ENCODE measurements around the gene KRTAP19-8.

Gene KRTAP19-8

GRCh38 chr21:31038376-31038775 is at the start of gene KRTAP19-8:
Gene KRTAP19-8, minus strand, starts transcription at chr21:31038476. Its CDS starts 33 bp downstream, at chr21:31038443.
- no peak for DNase-seq

GRCh38 chr21:31087639-31088473 is 49.6 kb upstream of the KRTAP19-8 start:
- DNase-seq, result no peak

- no peak for DNase-seq
These were observed 46.4 kb upstream of the KRTAP19-8 start for GRCh38 chr21:31084689-31085088.

GRCh38 chr21:31078796-31079195 is 40.5 kb upstream of the KRTAP19-8 start:
- DNase-seq, result no peak

GRCh38 chr21:31078216-31078615 is 39.9 kb upstream of the KRTAP19-8 start:
- DNase-seq, result no peak

- no peak for DNase-seq
These were observed 37.6 kb upstream of the KRTAP19-8 start for GRCh38 chr21:31075848-31076247.

- DNase-seq, result no peak
These were observed 34.3 kb upstream of the KRTAP19-8 start for GRCh38 chr21:31072533-31072932.

GRCh38 chr21:31064803-31065202 is 26.5 kb upstream of the KRTAP19-8 start:
- DNase-seq, result no peak

- no peak for DNase-seq
These were observed 14.3 kb upstream of the KRTAP19-8 start for GRCh38 chr21:31052489-31053142.

- DNase-seq, result no peak
These were observed 12.4 kb upstream of the KRTAP19-8 start for GRCh38 chr21:31050577-31051157.

- DNase-seq, result no peak
These were observed 7.6 kb upstream of the KRTAP19-8 start for GRCh38 chr21:31045841-31046240.

GRCh38 chr21:31043471-31043870 is 5.2 kb upstream of the KRTAP19-8 start:
- DNase-seq, result no peak

GRCh38 chr21:31042080-31042464 is 3.8 kb upstream of the KRTAP19-8 start:
- no peak for DNase-seq

- DNase-seq, result no peak
These were observed 3.2 kb upstream of the KRTAP19-8 start for GRCh38 chr21:31041295-31042079.

GRCh38 chr21:31034378-31034777 is 3.9 kb downstream of the KRTAP19-8 start:
- DNase-seq, result no peak

- DNase-seq, result no peak
These were observed 7.7 kb downstream of the KRTAP19-8 start for GRCh38 chr21:31030367-31031106.

GRCh38 chr21:31023680-31024079 is 14.6 kb downstream of the KRTAP19-8 start:
- DNase-seq, result no peak

GRCh38 chr21:31022306-31022705 is 16.0 kb downstream of the KRTAP19-8 start:
- no peak for DNase-seq

- DNase-seq, result no peak
These were observed 20.0 kb downstream of the KRTAP19-8 start for GRCh38 chr21:31018232-31018631.

GRCh38 chr21:31014891-31015290 is 23.4 kb downstream of the KRTAP19-8 start:
- no peak for DNase-seq

GRCh38 chr21:31012133-31013089 is 25.9 kb downstream of the KRTAP19-8 start:
- DNase-seq, result no peak

Data from CD4-positive, alpha-beta T cell treated with Interleukin-17A for 4 hours (primary cell).